HG02840 (cell line): Measurements from ENCODE around the gene KRT31.
"Not testable (repeated sequence)": the region's sequence is repeated elsewhere in the genome, so short reads cannot be mapped to it uniquely, and the experiment has no call there.

ENCODE experiments used
- ATAC-seq: cut with Tn5 transposase; IDR thresholded peaks from one replicate; pipeline ENCODE4 v1.9.1; 2021; ENCODE audit warnings: mild to moderate bottlenecking, moderate library complexity, moderate number of reproducible peaks; ENCODE audit not compliant: unreplicated experiment, low FRiP score

Gene KRT31

GRCh38 chr17:41418116-41418860 is 20.9 kb upstream of the KRT31 start:
- no peak for ATAC-seq

- no peak for ATAC-seq
These were observed 20.2 kb upstream of the KRT31 start for GRCh38 chr17:41417576-41418015.

GRCh38 chr17:41417127-41417526 is 19.7 kb upstream of the KRT31 start:
- no peak for ATAC-seq

GRCh38 chr17:41416479-41416878 is 19.1 kb upstream of the KRT31 start:
- ATAC-seq, result no peak

GRCh38 chr17:41415833-41416335 is 18.5 kb upstream of the KRT31 start:
- ATAC-seq, result no peak

GRCh38 chr17:41415411-41415810 is 18.0 kb upstream of the KRT31 start:
- no peak for ATAC-seq

GRCh38 chr17:41413982-41414381 is 16.6 kb upstream of the KRT31 start:
- no peak for ATAC-seq

GRCh38 chr17:41413353-41413957 is 16.0 kb upstream of the KRT31 start:
- no peak for ATAC-seq

GRCh38 chr17:41411072-41411840 is 13.8 kb upstream of the KRT31 start:
- no peak for ATAC-seq

GRCh38 chr17:41407226-41407625 is 9.8 kb upstream of the KRT31 start:
- no peak for ATAC-seq

- ATAC-seq, result no peak
These were observed 8.8 kb upstream of the KRT31 start for GRCh38 chr17:41406205-41406604.

- no peak for ATAC-seq
These were observed 6.7 kb upstream of the KRT31 start for GRCh38 chr17:41404024-41404671.

GRCh38 chr17:41403404-41404023 is 6.1 kb upstream of the KRT31 start:
- no peak for ATAC-seq

- ATAC-seq, result no peak
These were observed 4.8 kb upstream of the KRT31 start for GRCh38 chr17:41402161-41402560.

- no peak for ATAC-seq
These were observed 1.1 kb downstream of the KRT31 start for GRCh38 chr17:41396340-41396739.

- ATAC-seq, result no peak
These were observed 1.8 kb downstream of the KRT31 start for GRCh38 chr17:41395611-41396010.

GRCh38 chr17:41395044-41395443 is 2.4 kb downstream of the KRT31 start:
- not testable (repeated sequence) for ATAC-seq

- ATAC-seq, result no peak
These were observed 3.0 kb downstream of the KRT31 start for GRCh38 chr17:41394254-41394996.

GRCh38 chr17:41393826-41394225 is 3.6 kb downstream of the KRT31 start:
- no peak for ATAC-seq

- no peak for ATAC-seq
These were observed 4.1 kb downstream of the KRT31 start for GRCh38 chr17:41393294-41393693.
